Measurements from ENCODE around the gene PSMD6. TPM values are rescaled to one million over a fixed set of nuclear protein-coding genes. Genes with fewer than 3 reads are reported as not detected.
A peak's percentile ranks its signal among the peaks of the same experiment; 100 is the strongest.

The PSMD6 gene
- total and polyA plus RNA-seq, 12 donors: 39.0 to 103 (median 86.3) TPM

GRCh38 chr3:63981980-63982379 is 41.3 kb downstream of the PSMD6 start:
- intact Hi-C loops (cut with DNase I): loop anchor here in 1 of 10 donors (5.0 kb wide), 1 partner anchor 70 kb away; the partner anchor contains the start of gene SCAANT1
- ATAC-seq (no peak), DNase-seq (no peak)
- Histone ChIP-seq H3K4me3 (no peak overlapping the region), H3K4me1 (peaks cover 0 to 41% (median 25%) of the 10 kb centered on the region in 9 donors), H3K9me3 (no peaks in the 10 kb centered on the region), H3K36me3 (peaks cover 0 to 74% (median 19%) of the 10 kb centered on the region in 9 donors), H3K27me3 (no peaks in the 10 kb centered on the region), H3K27ac (no peak overlapping the region)
- 96% methylated on average over 4 of the region's 4 CpGs for WGBS, 2 donors
- TF ChIP-seq, protein P1, sequence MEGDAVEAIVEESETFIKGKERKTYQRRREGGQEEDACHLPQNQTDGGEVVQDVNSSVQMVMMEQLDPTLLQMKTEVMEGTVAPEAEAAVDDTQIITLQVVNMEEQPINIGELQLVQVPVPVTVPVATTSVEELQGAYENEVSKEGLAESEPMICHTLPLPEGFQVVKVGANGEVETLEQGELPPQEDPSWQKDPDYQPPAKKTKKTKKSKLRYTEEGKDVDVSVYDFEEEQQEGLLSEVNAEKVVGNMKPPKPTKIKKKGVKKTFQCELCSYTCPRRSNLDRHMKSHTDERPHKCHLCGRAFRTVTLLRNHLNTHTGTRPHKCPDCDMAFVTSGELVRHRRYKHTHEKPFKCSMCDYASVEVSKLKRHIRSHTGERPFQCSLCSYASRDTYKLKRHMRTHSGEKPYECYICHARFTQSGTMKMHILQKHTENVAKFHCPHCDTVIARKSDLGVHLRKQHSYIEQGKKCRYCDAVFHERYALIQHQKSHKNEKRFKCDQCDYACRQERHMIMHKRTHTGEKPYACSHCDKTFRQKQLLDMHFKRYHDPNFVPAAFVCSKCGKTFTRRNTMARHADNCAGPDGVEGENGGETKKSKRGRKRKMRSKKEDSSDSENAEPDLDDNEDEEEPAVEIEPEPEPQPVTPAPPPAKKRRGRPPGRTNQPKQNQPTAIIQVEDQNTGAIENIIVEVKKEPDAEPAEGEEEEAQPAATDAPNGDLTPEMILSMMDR (IDR thresholded peaks at IDR 0.05): no peak

DNA sequence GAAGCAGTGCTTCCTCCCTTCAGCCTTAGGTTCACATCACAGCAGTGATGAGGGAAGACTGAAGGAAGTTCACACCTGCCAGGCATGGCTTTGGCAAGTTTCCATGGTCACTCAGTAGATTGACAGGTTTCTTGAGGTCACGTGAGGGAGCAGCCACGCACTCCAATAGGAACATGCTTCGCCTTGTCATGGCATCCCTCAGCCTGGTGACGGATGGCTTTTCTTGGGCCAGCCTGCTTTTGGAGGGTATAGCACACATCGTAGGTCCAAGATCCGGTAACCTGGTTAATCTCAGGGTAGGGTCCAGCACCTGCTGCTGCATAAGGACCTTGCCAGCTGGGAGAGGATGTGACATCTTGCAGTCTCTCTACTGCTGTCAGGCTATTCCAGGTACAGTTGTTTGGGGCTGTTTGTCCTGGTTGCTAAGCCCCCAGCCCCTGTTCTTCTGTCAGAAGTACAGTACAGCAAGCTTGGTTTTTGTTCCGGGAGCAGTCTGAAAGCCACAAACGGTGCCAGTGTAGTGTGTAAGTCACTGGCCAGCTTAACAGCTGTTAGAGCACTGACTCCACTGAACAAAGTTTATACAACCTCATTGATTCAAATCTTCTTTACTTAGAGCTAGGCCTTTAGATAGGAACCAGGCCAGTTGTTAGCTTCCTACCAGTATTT is 42.3 kb downstream of the PSMD6 start:
- H3K4me3 ChIP-seq: no peak overlapping the region
- DNase-seq: no peak
- WGBS, 2 donors: 72 to 83% methylated on average over 8 of the region's 8 CpGs
- ATAC-seq: peak in 3 of 8 donors; percentile 13 to 73 (median 55)
- peaks cover 0 to 51% (median 26%) of the 10 kb centered on the region in 9 donors for H3K4me1 ChIP-seq
- peaks cover 0 to 64% (median 19%) of the 10 kb centered on the region in 9 donors for H3K36me3 ChIP-seq
- H3K9me3 ChIP-seq: no peaks in the 10 kb centered on the region
- intact Hi-C loops (cut with DNase I): loop anchor here in 1 of 10 donors (5.0 kb wide), 1 partner anchor 69 kb away; the partner anchor contains the start of gene SCAANT1
- TF ChIP-seq, protein P1 (IDR thresholded peaks at IDR 0.05): no peak
- H3K27me3 ChIP-seq: no peaks in the 10 kb centered on the region
- H3K27ac ChIP-seq: no peak overlapping the region

DNA sequence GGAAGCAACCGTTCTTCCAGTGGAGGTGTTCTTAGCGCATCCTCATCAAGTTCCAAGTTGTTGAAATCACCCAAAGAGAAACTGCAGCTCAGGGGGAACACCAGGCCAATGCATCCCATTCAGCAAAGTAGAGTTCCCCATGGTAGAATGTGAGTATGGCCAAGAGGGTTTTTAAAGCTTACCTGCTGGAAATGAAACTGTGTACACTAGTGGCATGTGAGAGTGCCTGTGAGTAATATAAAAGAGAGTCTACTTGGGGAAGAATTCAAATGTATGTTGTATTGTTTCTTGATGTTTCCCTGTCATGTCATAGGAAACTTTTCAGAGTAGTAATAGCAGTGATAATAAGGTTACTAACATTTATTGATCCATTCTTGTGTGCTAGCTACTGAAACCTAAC is 43.3 kb downstream of the PSMD6 start:
- DNase-seq (no peak), ATAC-seq (no peak)
- no peak overlapping the region for H3K4me3 ChIP-seq
- H3K27ac ChIP-seq: peak overlapping the region in 1 of 10 donors; percentile 80
- H3K27me3 ChIP-seq: no peaks in the 10 kb centered on the region
- peaks cover 0 to 60% (median 32%) of the 10 kb centered on the region in 9 donors for H3K4me1 ChIP-seq
- H3K36me3 ChIP-seq: peaks cover 0 to 54% (median 19%) of the 10 kb centered on the region in 9 donors
- 88 to 96% methylated on average over 2 of the region's 2 CpGs for WGBS, 2 donors
- no peaks in the 10 kb centered on the region for H3K9me3 ChIP-seq
- TF ChIP-seq, protein P1 (IDR thresholded peaks at IDR 0.05): no peak
- intact Hi-C loops (cut with DNase I): loop anchor here in 1 of 10 donors (5.0 kb wide), 1 partner anchor 68 kb away; the partner anchor contains the start of gene SCAANT1

- peak overlapping the region in 1 of 10 donors; percentile 10 for H3K4me3 ChIP-seq
- no peaks in the 10 kb centered on the region for H3K9me3 ChIP-seq
- no peaks in the 10 kb centered on the region for H3K27me3 ChIP-seq
- peak overlapping the region in 1 of 10 donors; percentile 80 for H3K27ac ChIP-seq
- H3K4me1 ChIP-seq: peaks cover 0 to 67% (median 32%) of the 10 kb centered on the region in 9 donors
- intact Hi-C loops (cut with DNase I): no loop called here
- 74 to 75% methylated on average over 12 of the region's 12 CpGs for WGBS, 2 donors
- H3K36me3 ChIP-seq: peaks cover 0 to 47% (median 19%) of the 10 kb centered on the region in 9 donors
- TF ChIP-seq, protein P1 (IDR thresholded peaks at IDR 0.05): no peak
- DNase-seq: no peak
- ATAC-seq: no peak
Observed at GRCh38 chr3:63979093-63979885, 44.0 kb downstream of the PSMD6 start.
